ENCODE data around the gene TUBGCP2.
"Not testable (repeated sequence)": the region's sequence is repeated elsewhere in the genome, so short reads cannot be mapped to it uniquely, and the experiment has no call there.

TUBGCP2 gene

GRCh38 chr10:133277277-133277992 lies 31.2 kb downstream of the TUBGCP2 start:
- DNase-seq, result no peak

GRCh38 chr10:133276435-133277201 lies 32.1 kb downstream of the TUBGCP2 start, which contains the start of gene ADAM8:
Gene ADAM8 (minus strand): TSS chr10:133276868. CDS start chr10:133276817, 51 bp downstream.
- DNase-seq, result peak; percentile 51 to 79 (median 57)

GRCh38 chr10:133276100-133276434 lies 32.6 kb downstream of the TUBGCP2 start:
- no peak for DNase-seq

GRCh38 chr10:133275684-133276092 lies 33.0 kb downstream of the TUBGCP2 start:
- DNase-seq, result peak in 2 of 5 experiments; percentile 38 to 66

GRCh38 chr10:133274751-133275683 lies 33.7 kb downstream of the TUBGCP2 start:
- DNase-seq, result peak; percentile 58 to 87 (median 79)

GRCh38 chr10:133273534-133274143 lies 35.0 kb downstream of the TUBGCP2 start:
- DNase-seq, result no peak

GRCh38 chr10:133272964-133273420 lies 35.7 kb downstream of the TUBGCP2 start:
- no peak for DNase-seq

GRCh38 chr10:133272301-133272963 lies 36.2 kb downstream of the TUBGCP2 start:
- no peak for DNase-seq

GRCh38 chr10:133271521-133272300 lies 37.0 kb downstream of the TUBGCP2 start:
- DNase-seq, result no peak

- DNase-seq, result no peak
Measured at GRCh38 chr10:133270773-133271297, 37.8 kb downstream of the TUBGCP2 start.

GRCh38 chr10:133270204-133270603 lies 38.5 kb downstream of the TUBGCP2 start:
- no peak for DNase-seq

- no peak for DNase-seq
Measured at GRCh38 chr10:133269367-133269766, 39.3 kb downstream of the TUBGCP2 start.

- DNase-seq, result no peak
Measured at GRCh38 chr10:133268532-133268931, 40.1 kb downstream of the TUBGCP2 start.

GRCh38 chr10:133267829-133268228 lies 40.8 kb downstream of the TUBGCP2 start:
- DNase-seq, result no peak

GRCh38 chr10:133267293-133267692 lies 41.4 kb downstream of the TUBGCP2 start:
- DNase-seq, result no peak

GRCh38 chr10:133266056-133266795 lies 42.4 kb downstream of the TUBGCP2 start:
- no peak for DNase-seq

- not testable (repeated sequence) for DNase-seq
Measured at GRCh38 chr10:133265052-133265451, 43.6 kb downstream of the TUBGCP2 start.

- DNase-seq, result peak in 1 of 5 experiments; percentile 84
Measured at GRCh38 chr10:133264461-133264860, 44.2 kb downstream of the TUBGCP2 start.

GRCh38 chr10:133263674-133264073 lies 45.0 kb downstream of the TUBGCP2 start:
- DNase-seq, result no peak

GRCh38 chr10:133262696-133263095 lies 46.0 kb downstream of the TUBGCP2 start:
- no peak for DNase-seq

Measured in T-helper 2 cell (primary cell).